Lower leg skin (tissue), 4 donors: ENCODE measurements around the gene MYO7A. TPM values are rescaled to one million over a fixed set of nuclear protein-coding genes. Genes with fewer than 3 reads are reported as not detected.

Experiments
- DNase-seq, 2 donors: peaks; one replicate each; pipeline ENCODE4 v3.0.0-alpha.2; 2019; ENCODE audit warnings: low spot score in 2 of 2
- H3K4me3 ChIP-seq: fragments of 200-600 bp; sonication (generic); 2 replicates; pipeline ENCODE4 v1.5.1; 2017; ENCODE audit warnings: mild to moderate bottlenecking, low read depth; ENCODE audit not compliant: poor library complexity, severe bottlenecking
- CTCF ChIP-seq, 3 donors: fragments of 450-650 bp; IDR thresholded peaks; one replicate each; pipeline ENCODE4 v1.5.1; 2016; ENCODE audit warnings: antibody characterized with exemption in 3 of 3, mild to moderate bottlenecking in 3 of 3, moderate library complexity in 2 of 3
- POLR2A ChIP-seq, 2 donors: fragments of 450-650 bp; IDR thresholded peaks; one replicate each; pipeline ENCODE4 v1.6.1; 2016 to 2017; ENCODE audit warnings: antibody characterized with exemption in 2 of 2, mild to moderate bottlenecking in 1 of 2, moderate library complexity in 1 of 2
- WGBS, 2 donors: methylation state at CpG; one replicate each; pipeline ENCODE4 v1.1.5; 2018; 5-methylcytosine and 5-hydroxymethylcytosine counted together
- intact Hi-C: fragments of 100-400 bp; cut with DNase I; formaldehyde crosslinking; loops from one replicate; pipeline ENCODE4 v1.15.0; 2023; ENCODE audit warnings: low total_unique reads
- total RNA-seq, 4 donors: library from RNA; depleted of rRNA; stranded (reverse); fragments of >200 nt; gene quantifications; one replicate each; pipeline ENCODE4 v1.1.0, GENCODE V29; 2016

The MYO7A gene
- total RNA-seq, 4 donors from 2014 or later: 0.69 to 2.1 (median 1.4) TPM

GRCh38 chr11:77195071-77195755, 67.2 kb downstream of the MYO7A start:
- H3K4me3 ChIP-seq: no peak overlapping the region
- no peak for TF ChIP-seq POLR2A (IDR thresholded peaks at IDR 0.05)
- no peak for TF ChIP-seq CTCF (IDR thresholded peaks at IDR 0.05)
- DNase-seq: no peak
- intact Hi-C loops: no loop called here
- 72 to 79% methylated on average over 15 to 16 of the region's 16 CpGs for WGBS, 2 donors

GRCh38 chr11:77196961-77197360, 68.9 kb downstream of the MYO7A start:
- intact Hi-C loops: no loop called here
- no peak for DNase-seq
- no peak overlapping the region for H3K4me3 ChIP-seq
- WGBS, 2 donors: 80 to 86% methylated on average over 8 of the region's 8 CpGs
- TF ChIP-seq CTCF (IDR thresholded peaks at IDR 0.05) (no peak), POLR2A (IDR thresholded peaks at IDR 0.05) (no peak)

- no peak overlapping the region for H3K4me3 ChIP-seq
- intact Hi-C loops: no loop called here
- TF ChIP-seq POLR2A (IDR thresholded peaks at IDR 0.05): no peak
- no peak for TF ChIP-seq CTCF (IDR thresholded peaks at IDR 0.05)
- DNase-seq: peak in 1 of 2 donors; percentile 68
- 91 to 96% methylated on average over 13 to 14 of the region's 14 CpGs for WGBS, 2 donors
Observed at GRCh38 chr11:77197626-77198320, 69.7 kb downstream of the MYO7A start.

GRCh38 chr11:77198440-77198849, 70.4 kb downstream of the MYO7A start:
- 83 to 89% methylated on average over 11 of the region's 11 CpGs for WGBS, 2 donors
- H3K4me3 ChIP-seq: no peak overlapping the region
- intact Hi-C loops: no loop called here
- DNase-seq: peak in 1 of 2 donors; percentile 82
- TF ChIP-seq POLR2A (IDR thresholded peaks at IDR 0.05): no peak
- TF ChIP-seq CTCF (IDR thresholded peaks at IDR 0.05): no peak

GRCh38 chr11:77199137-77199745, 71.2 kb downstream of the MYO7A start:
- WGBS, 2 donors: 85 to 98% methylated on average over 3 to 13 of the region's 13 CpGs
- DNase-seq: peak in 1 of 2 donors; percentile 78
- intact Hi-C loops: no loop called here

More at GRCh38 chr11:77199137-77199745, 71.2 kb downstream of the MYO7A start:
- TF ChIP-seq CTCF (IDR thresholded peaks at IDR 0.05): no peak
- no peak for TF ChIP-seq POLR2A (IDR thresholded peaks at IDR 0.05)
- H3K4me3 ChIP-seq: no peak overlapping the region
